A549 (cell line): ENCODE data around the gene SAP30L. TPM values are rescaled to one million over a fixed set of nuclear protein-coding genes. Genes with fewer than 3 reads are reported as not detected.

Source experiments
- ATAC-seq, 2 experiments: fragments of 200-7000 bp in 1 of 2; fragments of >200 bp in 1 of 2; cut with Nextera tagmentation in 1 of 2; cut with Tn5 transposase in 1 of 2; 3 replicates each; pipeline versions ENCODE4 v1.8.0 to v1.9.1; 2018 to 2020; ENCODE audit warnings: mild to moderate bottlenecking in 1 of 2, moderate library complexity in 1 of 2
- CTCF ChIA-PET: fragments of 300-600 bp; sonication (Branson Sonifier 250); formaldehyde crosslinking; extraction: SDS; loops from one replicate; lab custom pipeline; 2021; ENCODE audit warnings: antibody characterized with exemption, inconsistent platforms; lab: Yijun Ruan, JAX
- POLR2A ChIA-PET: fragments of 350-600 bp; formaldehyde crosslinking; extraction: SDS; loops from one replicate; lab custom pipeline; 2021; ENCODE audit warnings: antibody characterized with exemption, inconsistent platforms; lab: Yijun Ruan, JAX
- DNase-seq, 2 experiments: peaks; one replicate each; pipeline versions ENCODE4 v3.0.0 to v3.0.0-alpha.2; 2011 to 2016; ENCODE audit warnings: low read depth in 1 of 2, low spot score in 1 of 2
- FAIRE-seq: peaks from 2 replicates; lab custom pipeline; 2011; peaks lifted over from hg19 to GRCh38; lab: Jason Lieb, UNC
- H3K27ac ChIP-seq, 2 experiments: fragments of >200 bp; sonication (Bioruptor Twin); formaldehyde crosslinking; 3 replicates each; pipeline ENCODE4 v1.5.1; 2016 to 2017
- H3K4me1 ChIP-seq: fragments of >200 bp; sonication (Bioruptor Twin); formaldehyde crosslinking; 3 replicates; pipeline ENCODE4 v1.6.1; 2016
- H3K4me2 ChIP-seq: fragments of >200 bp; sonication (Bioruptor Twin); formaldehyde crosslinking; 3 replicates; pipeline ENCODE4 v1.6.1; 2016
- H3K4me3 ChIP-seq: fragments of >200 bp; sonication (Bioruptor Twin); formaldehyde crosslinking; 3 replicates; pipeline ENCODE4 v1.5.1; 2016
- H3K9me3 ChIP-seq: fragments of >200 bp; sonication (Bioruptor Twin); formaldehyde crosslinking; 3 replicates; pipeline ENCODE4 v1.6.1; 2016
- CEBPB ChIP-seq, 2 experiments: fragments of >200 bp in 1 of 2; sonication (Bioruptor Twin) in 1 of 2; formaldehyde crosslinking in 1 of 2; IDR thresholded peaks; 2 replicates each; pipeline ENCODE4 v1.6.1; 2012 to 2016
- CHD2 ChIP-seq: fragments of 150-350 bp; IDR thresholded peaks from 2 replicates; pipeline ENCODE4 v1.6.1; 2014; ENCODE audit warnings: low read length; ENCODE audit not compliant: partially characterized antibody
- CHD4 ChIP-seq: fragments of 200-600 bp; sonication (generic); IDR thresholded peaks from 2 replicates; pipeline ENCODE4 v1.6.1; 2016; ENCODE audit warnings: antibody characterized with exemption, mild to moderate bottlenecking, borderline replicate concordance
- EHF ChIP-seq: fragments of 250-450 bp; sonication (Bioruptor Pico); IDR thresholded peaks from 2 replicates; pipeline ENCODE4 v1.5.0; 2020; ENCODE audit warnings: mild to moderate bottlenecking
- EHMT2 ChIP-seq: fragments of 200-600 bp; sonication (generic); IDR thresholded peaks from 2 replicates; pipeline ENCODE4 v1.6.1; 2016; ENCODE audit warnings: antibody characterized with exemption, low read depth, mild to moderate bottlenecking, moderate library complexity
- EP300 ChIP-seq, 2 experiments: fragments of >200 bp; sonication (Bioruptor Twin); formaldehyde crosslinking; IDR thresholded peaks; 2 replicates in 1 of 2; 3 replicates in 1 of 2; pipeline ENCODE4 v1.6.1; 2016 to 2017
- FOXS1 ChIP-seq: fragments of 250-450 bp; sonication (Bioruptor Pico); IDR thresholded peaks from 2 replicates; pipeline ENCODE4 v1.5.0; 2020; ENCODE audit warnings: mild to moderate bottlenecking, moderate library complexity
- HOXB13 ChIP-seq: fragments of 250-450 bp; sonication (Bioruptor Pico); IDR thresholded peaks from 2 replicates; pipeline ENCODE4 v1.5.0; 2020; ENCODE audit warnings: low read depth, mild to moderate bottlenecking, moderate library complexity
- HOXB5 ChIP-seq: fragments of 250-450 bp; sonication (Bioruptor Pico); IDR thresholded peaks from 2 replicates; pipeline ENCODE4 v1.5.0; 2020; ENCODE audit warnings: mild to moderate bottlenecking, moderate library complexity
- JUN ChIP-seq, 2 experiments: fragments of >200 bp; sonication (Bioruptor Twin); formaldehyde crosslinking; IDR thresholded peaks; 2 replicates in 1 of 2; 3 replicates in 1 of 2; pipeline ENCODE4 v1.6.1; 2016 to 2017
- KDM1A ChIP-seq: fragments of 200-600 bp; sonication (generic); IDR thresholded peaks from 2 replicates; pipeline ENCODE4 v1.6.1; 2016; ENCODE audit warnings: low read depth, mild to moderate bottlenecking
- MAFK ChIP-seq: fragments of 450-650 bp; IDR thresholded peaks from 2 replicates; pipeline ENCODE4 v1.6.1; 2014; ENCODE audit not compliant: partially characterized antibody
- MYC ChIP-seq: IDR thresholded peaks from 2 replicates; pipeline ENCODE4 v1.6.1; 2012; ENCODE audit warnings: mild to moderate bottlenecking, inconsistent platforms, low read length, improper control_type of control experiment, borderline replicate concordance
- NPAS2 ChIP-seq: fragments of 250-450 bp; sonication (Bioruptor Pico); IDR thresholded peaks from 2 replicates; pipeline ENCODE4 v1.8.0; 2022; ENCODE audit warnings: mild to moderate bottlenecking, moderate library complexity, borderline replicate concordance
- PHF8 ChIP-seq: fragments of 200-600 bp; sonication (generic); IDR thresholded peaks from 2 replicates; pipeline ENCODE4 v1.6.1; 2016; ENCODE audit warnings: low read depth, mild to moderate bottlenecking, antibody characterized with exemption, moderate library complexity, borderline replicate concordance
- TFCP2L1 ChIP-seq: fragments of 250-450 bp; sonication (Bioruptor Pico); IDR thresholded peaks from 2 replicates; pipeline ENCODE4 v1.5.0; 2021; ENCODE audit warnings: mild to moderate bottlenecking
- TP53 ChIP-seq: fragments of 250-450 bp; sonication (Bioruptor Pico); IDR thresholded peaks from 2 replicates; pipeline ENCODE4 v1.5.0; 2021; ENCODE audit warnings: mild to moderate bottlenecking, moderate library complexity
- ZNF302 ChIP-seq: fragments of 250-450 bp; sonication (Bioruptor Pico); IDR thresholded peaks from 2 replicates; pipeline ENCODE4 v1.9.0; 2021; ENCODE audit warnings: inconsistent platforms, mild to moderate bottlenecking, moderate library complexity
- ZSCAN20 ChIP-seq: fragments of 250-450 bp; sonication (Bioruptor Pico); IDR thresholded peaks from 2 replicates; pipeline ENCODE4 v1.8.0; 2022; ENCODE audit warnings: mild to moderate bottlenecking, moderate library complexity
- WGBS: methylation state at CpG from one replicate; pipeline ENCODE4 v1.1.6; 2017; ENCODE audit errors: missing lambda C conversion rate; 5-methylcytosine and 5-hydroxymethylcytosine counted together
- polyA plus RNA-seq, 4 experiments: library from polyadenylated mRNA; depleted of rRNA in 3 of 4; stranded (reverse); fragments of >200 nt; fragmentation: RNase III in 1 of 4; extraction: RNeasy Plus Mini Kit Qiagen cat#74134 plus additional on column Dnase treatment in 1 of 4; gene quantifications; 2 replicates in 3 of 4; 3 replicates in 1 of 4; pipeline ENCODE4 v1.2.3, GENCODE V29; 2011 to 2017
- TF ChIP-seq, protein P1 (sequence below): fragments of 250-450 bp; sonication (Bioruptor Pico); IDR thresholded peaks from 2 replicates; pipeline ENCODE4 v1.5.0; 2020; ENCODE audit warnings: low read depth, mild to moderate bottlenecking, moderate library complexity
- TF ChIP-seq, protein P2 (sequence below): IDR thresholded peaks from 2 replicates; pipeline ENCODE4 v1.6.1; 2012
- TF ChIP-seq, protein P3 (sequence below): fragments of 450-650 bp; IDR thresholded peaks from 2 replicates; pipeline ENCODE4 v1.6.1; 2014; ENCODE audit warnings: antibody characterized with exemption
- TF ChIP-seq, protein P4 (sequence below): fragments of 250-450 bp; sonication (Bioruptor Pico); IDR thresholded peaks from 2 replicates; pipeline ENCODE4 v1.5.0; 2021; ENCODE audit warnings: mild to moderate bottlenecking, moderate library complexity, borderline replicate concordance
- TF ChIP-seq, protein P5 (sequence below): IDR thresholded peaks from 2 replicates; pipeline ENCODE4 v1.6.1; 2012

Gene SAP30L
- polyA plus RNA-seq, 2 of the 4 experiments (the other 2 are of a cell fraction): 24.9 to 50.3 TPM

DNA sequence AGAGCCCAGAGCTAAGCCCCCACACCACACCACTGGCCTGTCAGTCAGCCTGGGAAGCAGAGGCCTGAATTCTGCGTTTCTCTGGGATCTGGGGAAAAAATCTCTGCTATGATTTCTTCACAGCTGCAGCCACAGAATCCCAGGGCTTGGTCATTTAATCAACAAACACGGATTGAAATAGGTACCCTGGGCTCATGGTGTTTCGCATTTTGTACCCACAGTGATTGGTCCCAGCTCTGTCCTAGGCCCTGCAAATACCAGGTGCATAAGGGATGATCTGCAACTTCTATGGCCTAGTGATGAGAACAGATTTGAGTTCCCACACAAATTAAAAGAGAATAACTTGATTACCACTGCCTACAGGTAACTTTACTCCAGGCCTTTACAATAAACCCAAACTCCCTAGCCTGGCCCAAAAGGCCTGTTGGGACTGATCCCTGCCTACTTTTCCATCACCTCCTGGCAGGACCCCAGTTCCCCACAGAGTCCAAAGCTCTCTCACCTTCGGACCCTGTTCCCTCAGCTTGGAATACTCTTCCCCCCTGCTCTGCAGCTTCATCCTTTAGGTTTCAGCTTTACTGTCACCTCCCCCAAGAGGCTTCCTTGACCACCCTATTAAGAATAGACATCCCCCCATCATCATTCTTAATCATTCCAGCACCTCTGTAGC lies 14.7 kb upstream of the SAP30L start:
- ChIA-PET CTCF (interaction anchor here (0.8 to 2.3 kb wide), 6 partner anchors 10 to 466 kb away, joined by 3 to 8 read pairs (median 3); no protein-coding TSS in a partner anchor), POLR2A (no interaction called here)
- no peak for FAIRE-seq

DNA sequence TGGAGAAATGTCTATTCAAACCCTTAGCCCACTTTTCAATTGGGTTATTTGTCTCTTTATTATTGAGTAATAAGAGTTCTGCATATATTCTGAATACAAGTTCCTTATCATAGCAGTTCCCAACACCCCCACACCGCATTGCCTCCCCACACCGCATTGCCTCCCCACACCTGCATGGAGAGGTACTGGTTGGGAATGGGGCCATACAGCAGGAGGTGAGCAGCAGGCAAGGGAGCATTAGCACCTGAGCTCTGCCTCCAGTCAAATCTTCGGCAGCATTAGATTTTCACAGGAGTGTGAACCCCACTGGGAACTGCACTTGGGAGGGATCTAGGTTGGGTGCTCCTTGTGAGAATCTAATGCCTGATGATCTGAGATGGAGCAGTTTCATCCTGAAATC lies 10.6 kb upstream of the SAP30L start:
- no peak overlapping the region for H3K27ac ChIP-seq
- DNase-seq (no peak), ATAC-seq (no peak), FAIRE-seq (no peak)
- POLR2A ChIA-PET: no interaction called here
- H3K9me3 ChIP-seq: no peaks in the 10 kb centered on the region
- 97% methylated on average over 3 of the region's 3 CpGs for WGBS
- H3K4me3 ChIP-seq: no peak overlapping the region
- no peak for TF ChIP-seq TP53 (CRISPR knock-in tag)
- TF ChIP-seq PHF8: no peak
- TF ChIP-seq ZNF302: no peak
- TF ChIP-seq, protein P1, sequence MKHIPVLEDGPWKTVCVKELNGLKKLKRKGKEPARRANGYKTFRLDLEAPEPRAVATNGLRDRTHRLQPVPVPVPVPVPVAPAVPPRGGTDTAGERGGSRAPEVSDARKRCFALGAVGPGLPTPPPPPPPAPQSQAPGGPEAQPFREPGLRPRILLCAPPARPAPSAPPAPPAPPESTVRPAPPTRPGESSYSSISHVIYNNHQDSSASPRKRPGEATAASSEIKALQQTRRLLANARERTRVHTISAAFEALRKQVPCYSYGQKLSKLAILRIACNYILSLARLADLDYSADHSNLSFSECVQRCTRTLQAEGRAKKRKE (CRISPR knock-in tag): no peak
- no peak for TF ChIP-seq NPAS2 (CRISPR knock-in tag)
- TF ChIP-seq EHMT2: no peak
- TF ChIP-seq, protein P2, sequence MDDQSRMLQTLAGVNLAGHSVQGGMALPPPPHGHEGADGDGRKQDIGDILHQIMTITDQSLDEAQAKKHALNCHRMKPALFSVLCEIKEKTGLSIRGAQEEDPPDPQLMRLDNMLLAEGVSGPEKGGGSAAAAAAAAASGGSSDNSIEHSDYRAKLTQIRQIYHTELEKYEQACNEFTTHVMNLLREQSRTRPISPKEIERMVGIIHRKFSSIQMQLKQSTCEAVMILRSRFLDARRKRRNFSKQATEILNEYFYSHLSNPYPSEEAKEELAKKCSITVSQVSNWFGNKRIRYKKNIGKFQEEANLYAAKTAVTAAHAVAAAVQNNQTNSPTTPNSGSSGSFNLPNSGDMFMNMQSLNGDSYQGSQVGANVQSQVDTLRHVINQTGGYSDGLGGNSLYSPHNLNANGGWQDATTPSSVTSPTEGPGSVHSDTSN: no peak
- no peak for TF ChIP-seq MYC
- no peak for TF ChIP-seq ZSCAN20 (CRISPR knock-in tag)
- TF ChIP-seq, protein P3, sequence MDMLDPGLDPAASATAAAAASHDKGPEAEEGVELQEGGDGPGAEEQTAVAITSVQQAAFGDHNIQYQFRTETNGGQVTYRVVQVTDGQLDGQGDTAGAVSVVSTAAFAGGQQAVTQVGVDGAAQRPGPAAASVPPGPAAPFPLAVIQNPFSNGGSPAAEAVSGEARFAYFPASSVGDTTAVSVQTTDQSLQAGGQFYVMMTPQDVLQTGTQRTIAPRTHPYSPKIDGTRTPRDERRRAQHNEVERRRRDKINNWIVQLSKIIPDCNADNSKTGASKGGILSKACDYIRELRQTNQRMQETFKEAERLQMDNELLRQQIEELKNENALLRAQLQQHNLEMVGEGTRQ: no peak
- TF ChIP-seq FOXS1 (CRISPR knock-in tag): no peak
- TF ChIP-seq CHD4: no peak
- no peak for TF ChIP-seq JUN (IDR thresholded peaks at IDR 0.05)
- CTCF ChIA-PET: interaction anchor here (2.4 kb wide), 1 partner anchor 30 kb away, joined by 5 read pairs; no protein-coding TSS in a partner anchor
- H3K4me2 ChIP-seq: no peak overlapping the region
- no peaks in the 10 kb centered on the region for H3K4me1 ChIP-seq

More for the DNA sequence above, 14.7 kb upstream of the SAP30L start:
- no peak overlapping the region for H3K4me2 ChIP-seq
- TF ChIP-seq CHD2: no peak
- TF ChIP-seq FOXS1 (CRISPR knock-in tag): no peak
- TF ChIP-seq, protein P1 (CRISPR knock-in tag): no peak
- TF ChIP-seq ZSCAN20 (CRISPR knock-in tag): no peak
- TF ChIP-seq, protein P4, sequence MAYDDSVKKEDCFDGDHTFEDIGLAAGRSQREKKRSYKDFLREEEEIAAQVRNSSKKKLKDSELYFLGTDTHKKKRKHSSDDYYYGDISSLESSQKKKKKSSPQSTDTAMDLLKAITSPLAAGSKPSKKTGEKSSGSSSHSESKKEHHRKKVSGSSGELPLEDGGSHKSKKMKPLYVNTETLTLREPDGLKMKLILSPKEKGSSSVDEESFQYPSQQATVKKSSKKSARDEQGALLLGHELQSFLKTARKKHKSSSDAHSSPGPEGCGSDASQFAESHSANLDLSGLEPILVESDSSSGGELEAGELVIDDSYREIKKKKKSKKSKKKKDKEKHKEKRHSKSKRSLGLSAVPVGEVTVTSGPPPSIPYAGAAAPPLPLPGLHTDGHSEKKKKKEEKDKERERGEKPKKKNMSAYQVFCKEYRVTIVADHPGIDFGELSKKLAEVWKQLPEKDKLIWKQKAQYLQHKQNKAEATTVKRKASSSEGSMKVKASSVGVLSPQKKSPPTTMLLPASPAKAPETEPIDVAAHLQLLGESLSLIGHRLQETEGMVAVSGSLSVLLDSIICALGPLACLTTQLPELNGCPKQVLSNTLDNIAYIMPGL (CRISPR knock-in tag): no peak
- no peak for TF ChIP-seq HOXB13 (CRISPR knock-in tag)
- no peak for TF ChIP-seq EHMT2
- no peak for TF ChIP-seq EP300 (IDR thresholded peaks at IDR 0.05)
- TF ChIP-seq TFCP2L1 (CRISPR knock-in tag): no peak
- no peak for TF ChIP-seq CEBPB (IDR thresholded peaks at IDR 0.05)
- TF ChIP-seq, protein P5, sequence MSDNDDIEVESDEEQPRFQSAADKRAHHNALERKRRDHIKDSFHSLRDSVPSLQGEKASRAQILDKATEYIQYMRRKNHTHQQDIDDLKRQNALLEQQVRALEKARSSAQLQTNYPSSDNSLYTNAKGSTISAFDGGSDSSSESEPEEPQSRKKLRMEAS: no peak
- TF ChIP-seq PHF8: no peak
- TF ChIP-seq HOXB5 (CRISPR knock-in tag): no peak
- no peak for TF ChIP-seq KDM1A
- TF ChIP-seq MAFK: no peak
- no peak for TF ChIP-seq EHF (CRISPR knock-in tag)
- TF ChIP-seq, all 56 proteins: peak for 0
- no peaks in the 10 kb centered on the region for H3K4me1 ChIP-seq
- ATAC-seq (no peak), DNase-seq (no peak)
- WGBS: 87% methylated on average over 4 of the region's 4 CpGs
- no peak overlapping the region for H3K27ac ChIP-seq
- H3K9me3 ChIP-seq: no peaks in the 10 kb centered on the region
- no peak overlapping the region for H3K4me3 ChIP-seq
